ENCODE data around the gene EEIG1.
"Not testable (repeated sequence)": the region's sequence is repeated elsewhere in the genome, so short reads cannot be mapped to it uniquely, and the experiment has no call there.

EEIG1 gene

GRCh38 chr9:127980706-127981558 is at the start of gene EEIG1:
EEIG1 (minus strand) TSS chr9:127980989; CDS start chr9:127980137, 852 bp downstream.
- DNase-seq (ENCODE audit: low read depth), result peak; percentile 97

GRCh38 chr9:128027705-128028104 is 46.9 kb upstream of the EEIG1 start:
- no peak for DNase-seq (ENCODE audit: low read depth)

- DNase-seq (ENCODE audit: low read depth), result no peak
These were observed 46.2 kb upstream of the EEIG1 start for GRCh38 chr9:128026773-128027541.

- DNase-seq (ENCODE audit: low read depth), result peak; percentile 51
These were observed 45.5 kb upstream of the EEIG1 start for GRCh38 chr9:128026255-128026772.

- DNase-seq (ENCODE audit: low read depth), result no peak
These were observed 44.9 kb upstream of the EEIG1 start for GRCh38 chr9:128025736-128026135.

GRCh38 chr9:128024761-128025308 is 44.0 kb upstream of the EEIG1 start:
- no peak for DNase-seq (ENCODE audit: low read depth)

GRCh38 chr9:128023671-128024070 is 42.9 kb upstream of the EEIG1 start:
- DNase-seq (ENCODE audit: low read depth), result not testable (repeated sequence)

- DNase-seq (ENCODE audit: low read depth), result no peak
These were observed 42.1 kb upstream of the EEIG1 start for GRCh38 chr9:128022886-128023285.

GRCh38 chr9:128021098-128021497 is 40.3 kb upstream of the EEIG1 start:
- no peak for DNase-seq (ENCODE audit: low read depth)

GRCh38 chr9:128020692-128021091 is 39.9 kb upstream of the EEIG1 start:
- DNase-seq (ENCODE audit: low read depth), result no peak

GRCh38 chr9:128015696-128016095 is 34.9 kb upstream of the EEIG1 start:
- no peak for DNase-seq (ENCODE audit: low read depth)

GRCh38 chr9:128011071-128011817 is 30.5 kb upstream of the EEIG1 start:
- DNase-seq (ENCODE audit: low read depth), result no peak

- DNase-seq (ENCODE audit: low read depth), result no peak
These were observed 28.9 kb upstream of the EEIG1 start for GRCh38 chr9:128009639-128010038.

GRCh38 chr9:128008171-128008570 is 27.4 kb upstream of the EEIG1 start:
- DNase-seq (ENCODE audit: low read depth), result no peak

GRCh38 chr9:128007566-128008138 is 26.9 kb upstream of the EEIG1 start:
- DNase-seq (ENCODE audit: low read depth), result peak; percentile 67

- DNase-seq (ENCODE audit: low read depth), result no peak
These were observed 25.7 kb upstream of the EEIG1 start for GRCh38 chr9:128006332-128006996.

GRCh38 chr9:128005923-128006322 is 25.1 kb upstream of the EEIG1 start:
- no peak for DNase-seq (ENCODE audit: low read depth)

GRCh38 chr9:128003966-128004604 is 23.3 kb upstream of the EEIG1 start:
- DNase-seq (ENCODE audit: low read depth), result no peak

GRCh38 chr9:128002959-128003358 is 22.2 kb upstream of the EEIG1 start:
- DNase-seq (ENCODE audit: low read depth), result no peak

GRCh38 chr9:128001779-128002298 is 21.1 kb upstream of the EEIG1 start:
- no peak for DNase-seq (ENCODE audit: low read depth)
